ENCODE measurements around the gene PBX1. TPM values are rescaled to one million over a fixed set of nuclear protein-coding genes. Genes with fewer than 3 reads are reported as not detected.

The PBX1 gene
- total RNA-seq, 1 experiment from 2014 or later, result 9.8 TPM

DNA sequence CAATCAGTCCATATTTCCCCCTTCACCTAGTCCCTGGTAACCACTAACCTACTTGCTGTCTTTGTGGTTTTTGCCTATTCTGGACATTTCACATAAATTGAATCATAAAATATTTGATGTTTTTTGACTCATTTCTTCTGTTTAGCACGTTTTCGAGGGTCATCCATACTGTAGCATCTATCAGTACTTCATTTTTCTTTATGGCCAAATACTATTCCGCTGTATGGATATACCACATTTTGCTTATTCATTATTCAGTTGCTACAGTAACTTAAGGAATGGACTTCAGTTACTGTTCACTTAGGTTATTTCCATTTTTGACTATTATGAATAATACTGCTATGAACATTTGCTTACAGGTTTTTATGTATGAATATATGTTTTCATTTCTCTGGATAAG lies 12.3 kb downstream of the PBX1 start:
- POLR2A ChIA-PET (ENCODE audit: unreplicated experiment), result no interaction called here

DNA sequence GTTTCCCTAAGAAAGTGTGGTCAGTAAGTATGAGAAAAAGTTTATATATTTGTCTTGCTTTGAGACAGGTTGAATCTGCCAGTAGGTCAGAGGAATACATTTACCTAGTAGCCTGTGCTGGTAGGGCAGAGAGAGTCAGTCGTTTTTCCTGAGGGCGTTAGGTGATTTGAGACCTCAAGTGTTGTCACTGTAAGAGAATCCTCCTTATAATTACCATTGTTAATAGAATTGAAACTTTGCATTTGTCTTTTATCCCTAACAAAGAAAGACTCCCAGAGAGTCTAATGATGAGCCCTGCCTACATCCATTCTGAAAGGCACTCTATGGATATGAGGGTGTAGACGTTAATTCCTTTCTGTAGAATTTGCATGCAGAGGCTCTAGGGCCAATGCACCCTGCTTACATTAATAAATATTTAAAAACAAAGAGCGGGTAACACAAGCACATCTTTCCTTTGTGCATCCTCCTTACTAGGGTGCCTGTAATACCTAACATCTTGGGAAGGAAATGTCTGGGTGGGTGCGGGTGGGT lies 16.4 kb downstream of the PBX1 start:
- H3K36me3 ChIP-seq (ENCODE audit: low read depth, low read length), result no peaks in the 10 kb centered on the region
- no peak overlapping the region for H3K4me2 ChIP-seq (ENCODE audit: low read length)
- no peaks in the 10 kb centered on the region for H3K9me3 ChIP-seq (ENCODE audit: low read length)
- ATAC-seq (no peak), DNase-seq (no peak)
- no peaks in the 10 kb centered on the region for H3K27me3 ChIP-seq (ENCODE audit: low read length)
- no TSS peak for BruUV-seq (replicated peaks)
- H3K4me3 ChIP-seq (ENCODE audit: low read length), result no peak overlapping the region
- no peak overlapping the region for H2AFZ ChIP-seq (ENCODE audit: low read length)
- no peaks in the 10 kb centered on the region for H3K4me1 ChIP-seq (ENCODE audit: insufficient read depth, low read length)
- no peaks in the 10 kb centered on the region for H4K20me1 ChIP-seq (ENCODE audit: low read length)
- intact Hi-C loops (cut with micrococcal nuclease), result no loop called here
- H3K9ac ChIP-seq (ENCODE audit: low read length), result no peak overlapping the region
- CTCF ChIA-PET, result no interaction called here
- no peaks in the 10 kb centered on the region for H3F3A ChIP-seq (ENCODE audit: low read length, unreplicated experiment)
- POLR2A ChIA-PET (ENCODE audit: unreplicated experiment), result no interaction called here
- no peak overlapping the region for H3K27ac ChIP-seq (ENCODE audit: low read length)
- TF ChIP-seq, protein P1, sequence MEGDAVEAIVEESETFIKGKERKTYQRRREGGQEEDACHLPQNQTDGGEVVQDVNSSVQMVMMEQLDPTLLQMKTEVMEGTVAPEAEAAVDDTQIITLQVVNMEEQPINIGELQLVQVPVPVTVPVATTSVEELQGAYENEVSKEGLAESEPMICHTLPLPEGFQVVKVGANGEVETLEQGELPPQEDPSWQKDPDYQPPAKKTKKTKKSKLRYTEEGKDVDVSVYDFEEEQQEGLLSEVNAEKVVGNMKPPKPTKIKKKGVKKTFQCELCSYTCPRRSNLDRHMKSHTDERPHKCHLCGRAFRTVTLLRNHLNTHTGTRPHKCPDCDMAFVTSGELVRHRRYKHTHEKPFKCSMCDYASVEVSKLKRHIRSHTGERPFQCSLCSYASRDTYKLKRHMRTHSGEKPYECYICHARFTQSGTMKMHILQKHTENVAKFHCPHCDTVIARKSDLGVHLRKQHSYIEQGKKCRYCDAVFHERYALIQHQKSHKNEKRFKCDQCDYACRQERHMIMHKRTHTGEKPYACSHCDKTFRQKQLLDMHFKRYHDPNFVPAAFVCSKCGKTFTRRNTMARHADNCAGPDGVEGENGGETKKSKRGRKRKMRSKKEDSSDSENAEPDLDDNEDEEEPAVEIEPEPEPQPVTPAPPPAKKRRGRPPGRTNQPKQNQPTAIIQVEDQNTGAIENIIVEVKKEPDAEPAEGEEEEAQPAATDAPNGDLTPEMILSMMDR (conservative IDR thresholded peaks at IDR 0.05; ENCODE audit: low read depth, low read length), result no peak
- TF ChIP-seq EZH2 (IDR thresholded peaks at IDR 0.05; ENCODE audit: low read length, unreplicated experiment), result no peak
- no peak for TF ChIP-seq EZH2phosphoT487 (IDR thresholded peaks at IDR 0.05; ENCODE audit: borderline replicate concordance, low read length)
- H3K9me2 ChIP-seq (replicated peaks; ENCODE audit: low read length), result no peaks in the 10 kb centered on the region
- no peaks in the 10 kb centered on the region for H3K79me2 ChIP-seq (ENCODE audit: low read length)

More for the DNA sequence above, 12.3 kb downstream of the PBX1 start:
- BruUV-seq (replicated peaks), result no TSS peak
- TF ChIP-seq EZH2phosphoT487 (IDR thresholded peaks at IDR 0.05; ENCODE audit: borderline replicate concordance, low read length), result no peak
- no peak for TF ChIP-seq EZH2 (IDR thresholded peaks at IDR 0.05; ENCODE audit: low read length, unreplicated experiment)
- TF ChIP-seq, protein P1 (conservative IDR thresholded peaks at IDR 0.05; ENCODE audit: low read depth, low read length), result no peak
- H3F3A ChIP-seq (ENCODE audit: low read length, unreplicated experiment), result no peaks in the 10 kb centered on the region
- no peaks in the 10 kb centered on the region for H3K79me2 ChIP-seq (ENCODE audit: low read length)
- intact Hi-C loops (cut with micrococcal nuclease), result no loop called here
- no peaks in the 10 kb centered on the region for H3K4me1 ChIP-seq (ENCODE audit: insufficient read depth, low read length)
- H2AFZ ChIP-seq (ENCODE audit: low read length), result no peak overlapping the region
- H3K9me2 ChIP-seq (replicated peaks; ENCODE audit: low read length), result no peaks in the 10 kb centered on the region
- no peak overlapping the region for H3K27ac ChIP-seq (ENCODE audit: low read length)
- H3K36me3 ChIP-seq (ENCODE audit: low read depth, low read length), result no peaks in the 10 kb centered on the region
- H3K27me3 ChIP-seq (ENCODE audit: low read length), result no peaks in the 10 kb centered on the region
- no peak overlapping the region for H3K4me2 ChIP-seq (ENCODE audit: low read length)
- no peak overlapping the region for H3K4me3 ChIP-seq (ENCODE audit: low read length)
- no peak for ATAC-seq
- no peaks in the 10 kb centered on the region for H4K20me1 ChIP-seq (ENCODE audit: low read length)
- H3K9ac ChIP-seq (ENCODE audit: low read length), result no peak overlapping the region
- no peak for DNase-seq
- H3K9me3 ChIP-seq (ENCODE audit: low read length), result no peaks in the 10 kb centered on the region
- CTCF ChIA-PET, result no interaction called here

DNA sequence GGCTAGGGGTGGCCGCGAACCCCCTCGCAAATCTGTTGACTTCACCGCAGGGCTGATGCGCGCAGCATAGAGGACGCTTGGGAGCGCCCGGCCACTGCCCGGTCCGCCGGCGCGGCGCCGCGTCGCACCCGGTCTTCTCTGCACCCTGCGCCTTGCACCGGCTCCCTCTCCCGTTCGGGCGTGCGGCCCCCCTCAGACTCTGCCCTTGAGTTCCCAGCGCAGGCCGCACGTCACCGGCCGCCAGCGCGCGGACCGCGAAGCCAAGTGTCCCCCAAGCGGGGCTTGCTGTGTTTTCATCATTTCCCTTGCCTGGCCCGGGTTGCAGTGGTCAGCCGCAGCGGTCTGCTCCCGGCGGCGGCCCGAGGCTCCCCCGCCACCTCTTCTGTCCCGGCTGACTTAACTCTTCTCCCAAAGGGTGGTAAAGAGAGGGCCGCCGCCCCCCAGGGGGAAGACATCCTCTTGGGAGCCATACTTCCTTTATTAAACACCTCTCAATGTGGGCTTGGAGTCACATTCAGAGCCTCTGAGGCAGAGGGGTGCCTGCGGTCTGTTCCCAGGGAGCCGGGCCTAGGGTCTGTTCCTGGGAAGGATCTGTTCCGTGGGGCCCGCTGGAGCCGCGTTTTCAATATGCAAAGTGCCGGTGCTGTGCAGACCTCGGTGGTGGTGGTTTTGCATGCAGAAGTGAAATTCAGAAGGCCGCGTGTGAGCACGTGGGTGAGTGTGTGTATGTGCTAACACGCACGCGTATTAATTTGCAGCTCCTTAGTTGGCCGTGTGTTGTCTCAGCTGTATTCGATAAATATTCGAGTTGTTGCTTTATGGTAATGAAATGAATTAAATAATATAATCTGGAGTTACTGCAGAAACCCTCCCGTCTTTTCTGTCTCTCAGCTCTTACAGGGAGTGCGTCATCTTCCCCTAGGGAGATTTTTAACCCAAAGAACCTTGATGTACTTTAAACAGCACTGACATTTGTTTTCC lies 17.6 kb downstream of the PBX1 start:
- no peaks in the 10 kb centered on the region for H3K9me3 ChIP-seq (ENCODE audit: low read length)
- ChIA-PET CTCF (no interaction called here), POLR2A (ENCODE audit: unreplicated experiment) (no interaction called here)
- H3K4me1 ChIP-seq (ENCODE audit: insufficient read depth, low read length), result no peaks in the 10 kb centered on the region
- no peak overlapping the region for H3K4me2 ChIP-seq (ENCODE audit: low read length)
- H2AFZ ChIP-seq (ENCODE audit: low read length), result no peak overlapping the region
- no peaks in the 10 kb centered on the region for H3K36me3 ChIP-seq (ENCODE audit: low read depth, low read length)
- no TSS peak for BruUV-seq (replicated peaks)
- H4K20me1 ChIP-seq (ENCODE audit: low read length), result no peaks in the 10 kb centered on the region
- intact Hi-C loops (cut with micrococcal nuclease), result no loop called here
- H3K4me3 ChIP-seq (ENCODE audit: low read length), result no peak overlapping the region
- no peak overlapping the region for H3K9ac ChIP-seq (ENCODE audit: low read length)
- DNase-seq (no peak), ATAC-seq (no peak)
- H3K79me2 ChIP-seq (ENCODE audit: low read length), result no peaks in the 10 kb centered on the region
- TF ChIP-seq EZH2phosphoT487 (IDR thresholded peaks at IDR 0.05; ENCODE audit: borderline replicate concordance, low read length) (no peak), EZH2 (IDR thresholded peaks at IDR 0.05; ENCODE audit: low read length, unreplicated experiment) (no peak)
- TF ChIP-seq, protein P1 (conservative IDR thresholded peaks at IDR 0.05; ENCODE audit: low read depth, low read length), result no peak
- H3K27ac ChIP-seq (ENCODE audit: low read length), result no peak overlapping the region
- no peaks in the 10 kb centered on the region for H3F3A ChIP-seq (ENCODE audit: low read length, unreplicated experiment)
- H3K27me3 ChIP-seq (ENCODE audit: low read length), result no peaks in the 10 kb centered on the region
- no peaks in the 10 kb centered on the region for H3K9me2 ChIP-seq (replicated peaks; ENCODE audit: low read length)
